Measurements from ENCODE around the gene FHIT.

The FHIT gene

DNA sequence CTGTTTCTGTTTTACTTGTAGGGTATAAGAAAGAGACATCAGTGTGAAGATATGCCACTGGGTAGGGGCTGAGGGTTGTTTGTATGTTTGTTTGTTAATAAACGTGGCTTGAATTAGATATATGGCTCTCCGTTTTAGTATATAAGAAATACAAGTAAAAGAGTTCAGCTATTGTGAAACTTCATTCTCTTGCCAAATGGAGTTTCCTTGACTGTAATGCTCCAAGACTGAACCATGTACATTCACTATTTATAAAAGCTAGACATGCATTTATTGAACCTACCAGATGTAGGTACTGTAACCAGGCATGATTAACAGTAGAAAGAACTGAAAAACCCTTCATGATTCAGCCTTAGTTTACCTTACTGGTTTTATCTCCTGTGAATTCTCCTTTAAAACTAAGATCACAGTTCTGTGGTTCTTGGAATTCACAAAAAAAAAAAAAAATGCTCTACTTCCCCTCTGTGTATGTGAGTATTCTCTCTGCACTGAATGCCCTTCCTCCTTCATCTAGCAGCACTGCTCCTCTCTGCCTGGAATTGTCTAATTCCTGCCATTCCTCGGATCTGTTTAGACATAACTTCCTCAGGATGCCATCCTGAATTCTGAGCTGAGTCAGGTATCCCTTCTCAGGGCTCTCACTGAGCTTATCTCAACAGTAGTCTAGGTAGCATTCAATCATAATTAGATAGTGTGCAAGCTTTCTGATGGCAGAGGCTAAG lies 504.4 kb downstream of the FHIT start:
- TF ChIP-seq POLR2A (IDR thresholded peaks at IDR 0.05; ENCODE audit: low read length): no peak
- no peak for TF ChIP-seq GATA1 (IDR thresholded peaks at IDR 0.05; ENCODE audit: low read depth, low read length)
- no peak for DNase-seq

GRCh38 chr3:60746043-60746638 lies 505.1 kb downstream of the FHIT start:
- no peak for DNase-seq
- TF ChIP-seq GATA1 (IDR thresholded peaks at IDR 0.05; ENCODE audit: low read depth, low read length) (no peak), POLR2A (IDR thresholded peaks at IDR 0.05; ENCODE audit: low read length) (no peak)

- no peak for DNase-seq
- TF ChIP-seq POLR2A (IDR thresholded peaks at IDR 0.05; ENCODE audit: low read length): no peak
- TF ChIP-seq GATA1 (IDR thresholded peaks at IDR 0.05; ENCODE audit: low read depth, low read length): no peak
Measured at GRCh38 chr3:60743631-60744164, 507.6 kb downstream of the FHIT start.

DNA sequence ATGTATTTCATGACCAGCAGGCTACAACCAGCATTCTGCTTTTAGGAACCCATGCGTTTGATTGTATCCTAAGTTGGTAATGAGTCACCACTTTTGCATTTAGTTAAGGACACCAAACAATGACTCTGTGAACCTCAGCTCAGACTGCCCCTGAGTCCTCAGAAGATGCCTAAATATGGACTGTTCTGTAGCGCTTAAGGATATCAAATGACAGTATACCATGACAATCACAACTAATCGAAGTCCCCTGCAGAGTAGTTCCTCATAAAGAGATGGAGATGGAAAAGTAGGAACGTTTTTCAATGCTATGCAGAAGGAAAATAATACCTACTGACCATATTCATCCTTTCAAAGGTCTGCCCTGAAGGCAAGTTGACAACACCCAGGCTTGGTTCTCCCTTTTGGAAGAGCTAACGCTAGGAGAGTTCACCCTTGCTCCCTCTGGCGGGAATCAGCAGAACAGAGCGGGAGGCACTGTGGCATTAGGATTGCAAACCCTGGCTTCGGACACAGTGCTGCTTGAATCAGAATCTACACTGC lies 508.6 kb downstream of the FHIT start:
- no peak for TF ChIP-seq GATA1 (IDR thresholded peaks at IDR 0.05; ENCODE audit: low read depth, low read length)
- no peak for TF ChIP-seq POLR2A (IDR thresholded peaks at IDR 0.05; ENCODE audit: low read length)
- DNase-seq: no peak

DNA sequence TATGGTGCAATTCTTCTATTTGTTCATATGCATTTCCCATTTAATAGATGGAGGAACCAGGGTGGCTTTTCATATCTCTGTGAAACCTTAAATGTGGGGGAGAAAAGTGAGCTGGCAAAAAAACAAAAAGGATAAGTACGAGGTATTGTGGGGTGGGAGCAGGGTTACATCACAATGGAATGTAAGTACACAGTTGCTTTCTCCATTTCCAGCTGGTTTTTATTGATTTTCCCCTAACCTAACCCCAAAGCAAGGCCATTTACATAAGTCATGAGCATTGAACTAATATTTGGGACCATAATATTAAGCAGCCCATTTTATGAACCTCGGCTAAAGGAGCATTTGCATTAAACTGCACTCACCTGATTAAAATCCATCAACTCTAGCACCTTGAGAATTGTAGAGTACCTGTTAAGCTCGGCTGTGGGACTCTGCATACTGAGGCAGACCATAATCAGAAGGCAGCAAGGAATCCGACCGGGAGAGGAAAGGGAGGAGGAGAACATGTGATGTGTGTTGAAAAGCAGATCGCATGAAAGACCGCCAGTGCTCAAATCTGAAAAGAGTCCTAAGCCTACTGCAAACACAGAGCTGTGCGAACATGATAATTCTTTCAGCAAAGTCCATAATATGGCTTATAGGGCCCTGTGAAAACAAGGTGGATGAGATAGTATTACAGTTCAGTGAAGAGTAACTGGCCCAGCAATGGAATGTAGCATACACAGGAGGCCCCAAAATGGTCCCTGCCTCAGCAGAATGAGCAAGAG lies 513.4 kb downstream of the FHIT start:
- no peak for TF ChIP-seq GATA1 (IDR thresholded peaks at IDR 0.05; ENCODE audit: low read depth, low read length)
- TF ChIP-seq POLR2A (IDR thresholded peaks at IDR 0.05; ENCODE audit: low read length): no peak
- DNase-seq: no peak

- no peak for TF ChIP-seq GATA1 (IDR thresholded peaks at IDR 0.05; ENCODE audit: low read depth, low read length)
- TF ChIP-seq POLR2A (IDR thresholded peaks at IDR 0.05; ENCODE audit: low read length): no peak
- DNase-seq: no peak
Measured at GRCh38 chr3:60730371-60730770, 520.9 kb downstream of the FHIT start.

- DNase-seq: no peak
- TF ChIP-seq GATA1 (IDR thresholded peaks at IDR 0.05; ENCODE audit: low read depth, low read length) (no peak), POLR2A (IDR thresholded peaks at IDR 0.05; ENCODE audit: low read length) (no peak)
Measured at GRCh38 chr3:60729056-60729455, 522.2 kb downstream of the FHIT start.

DNA sequence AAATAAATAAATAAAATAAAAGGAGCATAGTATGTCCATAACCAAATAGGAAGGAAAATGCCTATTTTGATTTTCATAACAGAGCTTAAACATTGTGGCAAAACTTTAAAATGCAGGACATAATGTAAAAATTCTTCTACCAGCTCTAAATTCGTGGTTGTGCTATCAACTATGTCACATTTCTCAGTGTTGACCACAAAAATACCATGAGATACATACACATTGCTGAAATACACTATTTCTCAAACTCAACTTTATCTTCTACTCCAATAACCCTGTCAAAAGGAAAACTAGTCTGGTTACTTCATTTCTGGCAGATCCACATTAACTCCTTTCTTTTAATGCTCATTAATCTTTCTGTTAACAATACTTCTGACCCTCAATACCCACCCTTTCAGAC lies 523.2 kb downstream of the FHIT start:
- no peak for DNase-seq
- TF ChIP-seq GATA1 (IDR thresholded peaks at IDR 0.05; ENCODE audit: low read depth, low read length): no peak
- no peak for TF ChIP-seq POLR2A (IDR thresholded peaks at IDR 0.05; ENCODE audit: low read length)

DNA sequence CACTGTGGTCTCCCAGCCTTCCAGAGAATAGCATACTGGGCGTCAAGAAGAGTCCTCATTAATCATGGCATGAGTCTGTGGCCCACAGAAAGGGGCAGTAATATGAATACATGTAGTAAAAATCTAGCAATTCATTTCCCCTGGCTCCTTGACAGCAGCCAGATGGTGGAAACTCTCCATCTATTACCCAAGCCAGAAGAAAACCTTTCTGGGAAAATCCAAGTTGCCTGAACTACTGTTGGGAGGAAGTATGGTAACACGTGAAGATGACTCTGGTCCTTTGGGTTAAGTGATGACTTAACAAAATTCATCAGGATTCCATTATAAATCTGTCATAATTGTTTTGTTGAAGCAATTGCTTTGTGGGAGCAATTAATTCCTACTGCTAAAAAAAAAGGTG lies 530.5 kb downstream of the FHIT start:
- no peak for TF ChIP-seq GATA1 (IDR thresholded peaks at IDR 0.05; ENCODE audit: low read depth, low read length)
- TF ChIP-seq POLR2A (IDR thresholded peaks at IDR 0.05; ENCODE audit: low read length): no peak

GRCh38 chr3:60716573-60716972 lies 534.7 kb downstream of the FHIT start:
- TF ChIP-seq GATA1 (IDR thresholded peaks at IDR 0.05; ENCODE audit: low read depth, low read length) (no peak), POLR2A (IDR thresholded peaks at IDR 0.05; ENCODE audit: low read length) (no peak)
- DNase-seq: no peak

More for the DNA sequence above, 530.5 kb downstream of the FHIT start:
- DNase-seq: no peak

GRCh38 chr3:60708191-60708975 lies 542.9 kb downstream of the FHIT start:
- DNase-seq: no peak
- TF ChIP-seq POLR2A (IDR thresholded peaks at IDR 0.05; ENCODE audit: low read length): no peak
- TF ChIP-seq GATA1 (IDR thresholded peaks at IDR 0.05; ENCODE audit: low read depth, low read length): no peak

DNA sequence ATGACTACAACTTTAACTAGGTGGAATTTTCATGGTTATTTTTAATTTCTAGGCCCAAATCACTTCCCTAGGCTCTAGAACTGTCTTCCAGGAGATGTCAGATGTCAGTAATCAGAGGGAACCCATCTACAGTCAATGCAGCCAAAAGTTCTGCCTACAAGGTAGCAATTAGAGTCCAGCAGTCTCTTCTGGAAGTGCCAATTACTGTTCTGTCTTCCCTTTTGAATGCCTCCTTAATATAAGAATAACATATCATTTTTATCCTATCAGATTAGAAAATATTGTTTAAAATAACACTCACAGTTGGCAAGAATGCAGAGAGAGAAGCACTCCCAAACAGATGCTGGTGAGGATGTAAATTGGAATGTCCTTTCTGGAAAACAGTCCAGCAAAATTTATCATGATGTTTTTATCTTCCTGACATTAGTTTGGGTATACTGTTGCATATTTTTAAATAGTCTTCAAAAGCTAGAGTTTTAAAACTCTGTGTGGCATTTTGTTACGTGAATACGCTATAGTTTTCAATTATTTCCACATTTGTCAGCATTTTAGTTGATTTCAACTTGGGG lies 543.7 kb downstream of the FHIT start:
- TF ChIP-seq POLR2A (IDR thresholded peaks at IDR 0.05; ENCODE audit: low read length) (no peak), GATA1 (IDR thresholded peaks at IDR 0.05; ENCODE audit: low read depth, low read length) (no peak)

More for the DNA sequence above, 543.7 kb downstream of the FHIT start:
- DNase-seq: no peak

Measured in erythroblast (primary cell).